GM12892 (cell line): ENCODE data around the gene SLC5A12.
"Not testable (repeated sequence)": the region's sequence is repeated elsewhere in the genome, so short reads cannot be mapped to it uniquely, and the experiment has no call there.

Experiments used
- DNase-seq: peaks from one replicate; pipeline ENCODE4 v3.0.0; 2011; ENCODE audit not compliant: insufficient read length
- FAIRE-seq: peaks from 2 replicates; lab custom pipeline; 2011; peaks lifted over from hg19 to GRCh38; lab: Jason Lieb, UNC
- POLR2A ChIP-seq: IDR thresholded peaks from 2 replicates; pipeline ENCODE4 v1.6.1; 2011; ENCODE audit warnings: low read depth, low read length, control low read depth
- POLR2AphosphoS5 ChIP-seq: IDR thresholded peaks from 2 replicates; pipeline ENCODE4 v1.6.1; 2011; ENCODE audit warnings: low read depth, low read length, control low read depth
- TAF1 ChIP-seq: IDR thresholded peaks from 2 replicates; pipeline ENCODE4 v1.6.1; 2011; ENCODE audit warnings: low read depth, mild to moderate bottlenecking, control low read depth, low read length, borderline replicate concordance

SLC5A12 gene

GRCh38 chr11:26696330-26696729 is 25.5 kb downstream of the SLC5A12 start:
- FAIRE-seq (no peak), DNase-seq (no peak)
- TF ChIP-seq TAF1 (no peak), POLR2AphosphoS5 (no peak), POLR2A (no peak)

DNA sequence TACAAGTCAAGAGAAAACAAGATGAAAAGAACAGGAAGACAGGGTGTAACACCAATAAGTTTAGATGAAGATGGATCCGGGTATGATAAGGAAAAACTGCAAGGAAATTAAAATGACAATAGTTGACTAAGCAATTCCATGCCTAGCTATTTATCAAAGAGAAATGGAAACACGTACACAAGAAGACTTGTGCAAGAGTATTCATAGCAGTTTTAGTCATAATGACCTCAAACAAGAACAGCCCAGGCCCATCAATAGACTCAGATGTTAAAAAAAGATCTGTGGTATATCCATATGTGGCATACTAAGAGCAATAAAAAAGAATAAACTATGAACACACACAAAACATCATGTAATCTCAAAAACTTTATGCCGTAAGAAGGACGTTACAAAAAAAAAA is 33.2 kb downstream of the SLC5A12 start:
- no peak for DNase-seq
- FAIRE-seq: no peak
- TF ChIP-seq TAF1 (no peak), POLR2A (no peak), POLR2AphosphoS5 (no peak)

DNA sequence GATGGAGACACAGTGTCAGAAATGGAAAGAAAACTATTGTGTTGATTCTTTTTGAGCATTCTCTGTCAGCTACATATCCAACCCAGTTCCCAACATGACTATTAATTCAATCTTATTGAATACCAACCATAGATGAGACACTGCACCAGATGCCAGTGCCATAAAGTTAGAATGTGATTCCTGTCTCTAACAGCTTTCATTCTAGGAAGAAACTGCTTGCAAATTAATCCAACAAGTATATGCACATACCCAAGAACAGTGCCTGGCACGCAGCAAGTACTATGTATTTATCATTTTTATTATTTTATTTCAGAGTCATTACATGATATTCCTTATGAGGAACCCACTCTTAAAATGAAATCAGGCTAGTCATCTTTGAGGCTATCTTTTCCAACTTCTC is 34.5 kb downstream of the SLC5A12 start:
- DNase-seq (no peak), FAIRE-seq (no peak)
- TF ChIP-seq TAF1 (no peak), POLR2AphosphoS5 (no peak), POLR2A (no peak)

DNA sequence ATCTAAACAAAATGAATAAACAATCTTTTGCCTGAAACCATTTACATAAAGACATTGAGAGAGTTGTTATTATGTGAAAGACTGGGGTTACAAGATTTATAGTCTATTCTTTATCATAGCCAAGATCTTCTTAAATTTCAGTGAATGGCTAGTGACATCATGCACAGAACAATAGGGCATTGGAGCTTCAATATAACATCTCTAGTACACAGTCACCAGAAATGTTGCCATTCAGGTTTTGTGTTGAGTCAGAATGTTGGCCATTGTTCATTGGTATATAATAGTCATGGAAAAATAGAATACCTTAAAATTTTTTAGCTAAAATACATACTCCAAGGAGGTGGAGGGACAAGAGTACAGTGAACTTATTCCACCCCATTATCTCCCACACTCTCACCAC is 44.3 kb downstream of the SLC5A12 start:
- TF ChIP-seq POLR2A: no peak
- TF ChIP-seq POLR2AphosphoS5: no peak
- no peak for TF ChIP-seq TAF1
- DNase-seq (no peak), FAIRE-seq (peak; percentile 27)

- FAIRE-seq (peak; percentile 54), DNase-seq (no peak)
- TF ChIP-seq POLR2A (no peak), POLR2AphosphoS5 (no peak), TAF1 (no peak)
Measured at GRCh38 chr11:26676641-26677040, 45.2 kb downstream of the SLC5A12 start.

GRCh38 chr11:26675233-26675928 is 46.5 kb downstream of the SLC5A12 start:
- FAIRE-seq (peak; percentile 68), DNase-seq (no peak)
- TF ChIP-seq TAF1 (no peak), POLR2AphosphoS5 (no peak)

- TF ChIP-seq TAF1 (no peak), POLR2AphosphoS5 (no peak), POLR2A (no peak)
- DNase-seq (no peak), FAIRE-seq (peak; percentile 14)
Measured at GRCh38 chr11:26665946-26666345, 55.9 kb downstream of the SLC5A12 start.

GRCh38 chr11:26665036-26665435 is 56.8 kb downstream of the SLC5A12 start:
- no peak for DNase-seq
- TF ChIP-seq TAF1: no peak
- TF ChIP-seq POLR2AphosphoS5: no peak
- TF ChIP-seq POLR2A: no peak
- FAIRE-seq: no peak

- DNase-seq (no peak), FAIRE-seq (no peak)
- TF ChIP-seq POLR2AphosphoS5: no peak
- TF ChIP-seq POLR2A: no peak
- TF ChIP-seq TAF1: no peak
Measured at GRCh38 chr11:26662916-26663315, 58.9 kb downstream of the SLC5A12 start.

- DNase-seq (no peak), FAIRE-seq (no peak)
- TF ChIP-seq POLR2A (no peak), POLR2AphosphoS5 (no peak), TAF1 (no peak)
Measured at GRCh38 chr11:26655287-26655686, 66.6 kb downstream of the SLC5A12 start.

DNA sequence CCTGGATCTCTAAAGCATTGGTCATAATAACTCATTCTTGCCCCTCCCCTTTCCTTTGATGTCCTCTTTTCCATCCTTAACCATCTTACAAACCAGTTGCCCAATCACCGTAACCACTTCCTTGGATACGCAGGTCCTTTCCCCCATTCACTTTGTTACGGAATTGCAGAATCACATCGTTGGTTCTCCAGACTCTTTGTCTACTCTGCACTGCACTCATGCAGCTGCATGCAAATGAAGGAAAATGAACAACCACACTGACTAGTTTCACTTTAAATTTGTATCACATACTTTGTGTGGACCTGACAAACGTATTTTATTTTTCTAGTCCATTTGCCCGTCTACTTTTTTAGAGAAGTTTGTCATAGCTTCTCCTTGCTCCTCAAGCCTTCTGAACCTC is 69.9 kb downstream of the SLC5A12 start:
- TF ChIP-seq POLR2AphosphoS5: no peak
- no peak for TF ChIP-seq TAF1
- no peak for TF ChIP-seq POLR2A
- DNase-seq (no peak), FAIRE-seq (peak; percentile 63)

GRCh38 chr11:26649884-26650283 is 72.0 kb downstream of the SLC5A12 start:
- FAIRE-seq (peak; percentile 89), DNase-seq (peak; percentile 12)

GRCh38 chr11:26643314-26643713 is 78.5 kb downstream of the SLC5A12 start:
- FAIRE-seq, DNase-seq: not testable (repeated sequence)

More at GRCh38 chr11:26649884-26650283, 72.0 kb downstream of the SLC5A12 start:
- TF ChIP-seq TAF1 (no peak), POLR2A (no peak), POLR2AphosphoS5 (no peak)
